GM23338 (cell line): ENCODE data around the gene NTF3. TPM values are rescaled to one million over a fixed set of nuclear protein-coding genes. Genes with fewer than 3 reads are reported as not detected.

ENCODE experiments used
- ATAC-seq: fragments of 200-7000 bp; cut with Tn5 transposase; 3 replicates; pipeline ENCODE4 v1.9.1; 2020
- DNase-seq: peaks from one replicate; pipeline ENCODE4 v3.0.0-alpha.2; 2015; ENCODE audit warnings: low spot score
- H2AFZ ChIP-seq: fragments of 200-600 bp; sonication (generic); 2 replicates; pipeline ENCODE4 v1.8.0; 2016; ENCODE audit warnings: antibody characterized with exemption, mild to moderate bottlenecking, moderate library complexity
- H3F3A ChIP-seq: fragments of 200-600 bp; sonication (generic); replicated peaks from 2 replicates; pipeline ENCODE4 v1.8.0; 2017; ENCODE audit warnings: antibody characterized with exemption, mixed run types, low read depth
- H3K27ac ChIP-seq: fragments of 200-600 bp; sonication (generic); 2 replicates; pipeline ENCODE4 v1.6.1; 2016; ENCODE audit warnings: low read depth
- H3K27me3 ChIP-seq: fragments of 200-600 bp; sonication (generic); 2 replicates; pipeline ENCODE4 v1.8.0; 2016; ENCODE audit warnings: mild to moderate bottlenecking, mixed run types, moderate library complexity; ENCODE audit not compliant: insufficient read depth
- H3K36me3 ChIP-seq: fragments of 200-600 bp; sonication (generic); 2 replicates; pipeline ENCODE4 v1.8.0; 2016; ENCODE audit warnings: mild to moderate bottlenecking; ENCODE audit not compliant: insufficient read depth
- H3K4me1 ChIP-seq: fragments of 200-600 bp; sonication (generic); 2 replicates; pipeline ENCODE4 v1.8.0; 2016; ENCODE audit warnings: mild to moderate bottlenecking, moderate library complexity; ENCODE audit not compliant: insufficient read depth
- H3K4me2 ChIP-seq: fragments of 200-600 bp; sonication (generic); 2 replicates; pipeline ENCODE4 v1.7.1; 2017; ENCODE audit warnings: mixed run types
- H3K4me3 ChIP-seq: fragments of 200-600 bp; sonication (generic); 2 replicates; pipeline ENCODE4 v1.6.1; 2016; ENCODE audit warnings: mixed run types
- H3K79me2 ChIP-seq: fragments of 200-600 bp; sonication (generic); replicated peaks from 2 replicates; pipeline ENCODE4 v1.8.0; 2017; ENCODE audit warnings: mild to moderate bottlenecking; ENCODE audit not compliant: insufficient read depth
- H3K9me2 ChIP-seq: fragments of 200-600 bp; sonication (generic); 2 replicates; pipeline ENCODE4 v1.8.0; 2017; ENCODE audit not compliant: insufficient read depth
- H4K20me1 ChIP-seq: fragments of 200-600 bp; sonication (generic); replicated peaks from 2 replicates; pipeline ENCODE4 v1.8.0; 2017; ENCODE audit warnings: mild to moderate bottlenecking; ENCODE audit not compliant: insufficient read depth
- H3K27ac Mint-ChIP-seq: 2 replicates; pipeline ENCODE4 v1.8.0; 2020; ENCODE audit warnings: inconsistent platforms, mild to moderate bottlenecking, moderate library complexity, mixed read lengths
- H3K27me3 Mint-ChIP-seq: 3 replicates; pipeline ENCODE4 v1.8.0; 2022; ENCODE audit warnings: low read depth, mild to moderate bottlenecking, moderate library complexity, mixed read lengths, inconsistent platforms; ENCODE audit not compliant: insufficient read depth, poor library complexity
- H3K36me3 Mint-ChIP-seq: 3 replicates; pipeline ENCODE4 v1.8.0; 2021; ENCODE audit warnings: low read depth, mild to moderate bottlenecking, inconsistent platforms, moderate library complexity, mixed read lengths
- H3K4me1 Mint-ChIP-seq: 3 replicates; pipeline ENCODE4 v1.8.0; 2020; ENCODE audit warnings: mild to moderate bottlenecking, inconsistent platforms, mixed read lengths
- H3K4me3 Mint-ChIP-seq: 3 replicates; pipeline ENCODE4 v1.8.0; 2021; ENCODE audit warnings: moderate library complexity, mild to moderate bottlenecking, inconsistent platforms, mixed read lengths
- H3K9me3 Mint-ChIP-seq: 3 replicates; pipeline ENCODE4 v1.8.0; 2020; ENCODE audit warnings: moderate library complexity, mild to moderate bottlenecking, inconsistent platforms, mixed read lengths
- CREB1 ChIP-seq: fragments of 250-450 bp; sonication (Bioruptor Pico); IDR thresholded peaks from 2 replicates; pipeline ENCODE4 v1.5.0; 2020; ENCODE audit warnings: low read depth, mild to moderate bottlenecking, moderate library complexity
- CTCF ChIP-seq, 2 experiments: fragments of 200-600 bp in 1 of 2; sonication (generic) in 1 of 2; conservative IDR thresholded peaks; 2 replicates each; pipeline versions ENCODE4 v1.5.1 to v1.6.1; 2016 to 2017; ENCODE audit warnings: antibody characterized with exemption in 2 of 2, low read depth in 2 of 2, mild to moderate bottlenecking in 2 of 2, moderate library complexity in 1 of 2
- ETS1 ChIP-seq: IDR thresholded peaks from 2 replicates; pipeline ENCODE4 v1.6.1; 2016; ENCODE audit warnings: antibody characterized with exemption
- EZH2 ChIP-seq: fragments of 200-600 bp; sonication (generic); IDR thresholded peaks from one replicate; pipeline ENCODE4 v1.8.0; 2017; ENCODE audit warnings: antibody characterized with exemption, mild to moderate bottlenecking, low read depth; ENCODE audit not compliant: unreplicated experiment
- EZH2phosphoT487 ChIP-seq: fragments of 200-600 bp; sonication (generic); IDR thresholded peaks from one replicate; pipeline ENCODE4 v1.8.1; 2018; ENCODE audit warnings: antibody characterized with exemption; ENCODE audit not compliant: unreplicated experiment
- JUNB ChIP-seq: IDR thresholded peaks from one replicate; pipeline ENCODE4 v1.6.1; 2016; ENCODE audit warnings: antibody characterized with exemption; ENCODE audit not compliant: unreplicated experiment
- NANOG ChIP-seq: IDR thresholded peaks from 2 replicates; pipeline ENCODE4 v1.6.1; 2016; ENCODE audit warnings: antibody characterized with exemption, borderline replicate concordance
- POLR2AphosphoS5 ChIP-seq: IDR thresholded peaks from 2 replicates; pipeline ENCODE4 v1.6.1; 2016; ENCODE audit warnings: antibody characterized with exemption, low read depth
- REST ChIP-seq: IDR thresholded peaks from one replicate; pipeline ENCODE4 v1.6.1; 2018; ENCODE audit warnings: antibody characterized with exemption; ENCODE audit not compliant: unreplicated experiment
- STAT1 ChIP-seq: IDR thresholded peaks from one replicate; pipeline ENCODE4 v1.6.1; 2016; ENCODE audit warnings: antibody characterized with exemption; ENCODE audit not compliant: unreplicated experiment
- ZNF331 ChIP-seq: fragments of 250-450 bp; sonication (Bioruptor Pico); IDR thresholded peaks from 2 replicates; pipeline ENCODE4 v1.5.0; 2020; ENCODE audit warnings: low read depth, mild to moderate bottlenecking, moderate library complexity
- ZNF462 ChIP-seq: fragments of 250-450 bp; sonication (Bioruptor Pico); IDR thresholded peaks from 2 replicates; pipeline ENCODE4 v1.5.0; 2020; ENCODE audit warnings: mild to moderate bottlenecking, moderate library complexity
- polyA plus RNA-seq: library from polyadenylated mRNA; unstranded; fragments of >200 nt; fragmentation: Nextera tagmentation; extraction: Ambion mirVana; gene quantifications from 2 replicates; pipeline ENCODE4 v1.2.1, GENCODE V29; 2016
- total RNA-seq: library from RNA; depleted of rRNA; stranded (reverse); fragments of >200 nt; shearing (Covaris generic); gene quantifications from 2 replicates; pipeline ENCODE4 v1.2.3, GENCODE V29; 2014

The NTF3 gene
- total and polyA plus RNA-seq, 2 experiments from 2014 or later: 1.2 TPM; not detected in 1

GRCh38 chr12:5522432-5523335, 90.8 kb downstream of the NTF3 start:
- no peak for DNase-seq

More at GRCh38 chr12:5522432-5523335, 90.8 kb downstream of the NTF3 start:
- no peaks in the 10 kb centered on the region for H3K36me3 Mint-ChIP-seq
- Histone ChIP-seq H3K9me2 (no peaks in the 10 kb centered on the region), H3K4me2 (no peak overlapping the region), H4K20me1 (no peaks in the 10 kb centered on the region), H3K27me3 (no peaks in the 10 kb centered on the region), H3K4me1 (0 out of 2 replicates have a peak, but pooled peaks cover 3% of the 10 kb centered on the region), H3K36me3 (no peaks in the 10 kb centered on the region), H3K4me3 (no peak overlapping the region), H3K27ac (no peak overlapping the region), H3F3A (no peaks in the 10 kb centered on the region), H3K79me2 (no peaks in the 10 kb centered on the region), H2AFZ (no peak overlapping the region)
- H3K27ac Mint-ChIP-seq: no peak overlapping the region
- no peak for ATAC-seq
- no peak for TF ChIP-seq ZNF331 (CRISPR knock-in tag)
- no peak for TF ChIP-seq EZH2phosphoT487
- no peak for TF ChIP-seq EZH2
- no peak for TF ChIP-seq ZNF462
- TF ChIP-seq JUNB: no peak
- TF ChIP-seq CREB1: no peak
- no peak for TF ChIP-seq REST
- TF ChIP-seq ETS1: no peak
- TF ChIP-seq POLR2AphosphoS5: no peak
- no peak for TF ChIP-seq NANOG
- no peak for TF ChIP-seq STAT1
- no peak for TF ChIP-seq CTCF (conservative IDR thresholded peaks at IDR 0.05; ENCODE audit: low read depth in 2 of 2)
- H3K4me1 Mint-ChIP-seq: peaks cover 9% of the 10 kb centered on the region
- H3K4me3 Mint-ChIP-seq: no peak overlapping the region
- H3K27me3 Mint-ChIP-seq: peaks cover 3% of the 10 kb centered on the region
- no peaks in the 10 kb centered on the region for H3K9me3 Mint-ChIP-seq
